SH-SY5Y (cell line): Measurements from ENCODE around the gene GAB4.

ENCODE experiments used
- GATA2 ChIP-seq: IDR thresholded peaks from 2 replicates; pipeline ENCODE4 v1.6.1; 2011; ENCODE audit warnings: mild to moderate bottlenecking, low read depth, low read length
- GATA3 ChIP-seq: IDR thresholded peaks from 2 replicates; pipeline ENCODE4 v1.6.1; 2011; ENCODE audit warnings: low read depth, mild to moderate bottlenecking, low read length, moderate library complexity

DNA sequence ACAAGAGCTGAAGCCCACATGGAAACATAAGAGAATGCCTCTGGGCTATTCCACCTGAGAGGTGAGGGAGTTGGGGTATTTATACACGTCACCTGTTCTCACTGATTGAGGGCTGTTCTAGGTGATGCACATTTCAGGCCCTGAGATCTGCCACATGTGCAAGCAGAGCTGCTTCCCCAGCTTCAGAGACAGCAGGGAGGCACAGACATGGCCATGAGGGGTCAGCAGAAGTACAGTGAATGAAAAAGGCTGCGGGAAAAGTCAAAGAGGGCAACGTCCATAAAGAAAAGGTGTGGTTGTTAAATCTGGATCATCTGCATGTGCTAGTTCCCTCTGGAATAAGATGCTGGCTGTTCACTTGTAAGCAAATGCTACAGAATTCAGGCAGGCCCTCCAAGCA, 75.4 kb downstream of the GAB4 start:
- no peak for TF ChIP-seq GATA3
- TF ChIP-seq GATA2 = no peak
